Sciatic nerve (tissue), 2 donors: ENCODE results near the gene SCUBE3. TPM values are rescaled to one million over a fixed set of nuclear protein-coding genes. Genes with fewer than 3 reads are reported as not detected.
A peak's percentile ranks its signal among the peaks of the same experiment; 100 is the strongest.

ENCODE experiments used
- ATAC-seq: fragments of 200-7000 bp; cut with Tn5 transposase; one replicate; pipeline ENCODE4 v1.9.1; 2020; ENCODE audit warnings: mild to moderate bottlenecking, moderate library complexity
- DNase-seq: peaks from one replicate; pipeline ENCODE4 v3.0.0-alpha.2; 2020; ENCODE audit warnings: low spot score
- intact Hi-C: fragments of 100-400 bp; cut with DNase I; formaldehyde crosslinking; loops from one replicate; pipeline ENCODE4 v1.14.2; 2022
- total RNA-seq: library from RNA; stranded (reverse); fragmentation: NEBNext Ultra II Directional; extraction: Animal tissue kit (Norgen Biotek cat#: 25700); gene quantifications from one replicate; pipeline ENCODE4 v1.2.1, GENCODE V29; 2021
- donor health status: DM: no; HTN: no; CAD: no.
- donor health status: DM: no; HTN: no; CAD: no.

SCUBE3 gene
- total RNA-seq, 1 donor from 2014 or later = 2.9 TPM

DNA sequence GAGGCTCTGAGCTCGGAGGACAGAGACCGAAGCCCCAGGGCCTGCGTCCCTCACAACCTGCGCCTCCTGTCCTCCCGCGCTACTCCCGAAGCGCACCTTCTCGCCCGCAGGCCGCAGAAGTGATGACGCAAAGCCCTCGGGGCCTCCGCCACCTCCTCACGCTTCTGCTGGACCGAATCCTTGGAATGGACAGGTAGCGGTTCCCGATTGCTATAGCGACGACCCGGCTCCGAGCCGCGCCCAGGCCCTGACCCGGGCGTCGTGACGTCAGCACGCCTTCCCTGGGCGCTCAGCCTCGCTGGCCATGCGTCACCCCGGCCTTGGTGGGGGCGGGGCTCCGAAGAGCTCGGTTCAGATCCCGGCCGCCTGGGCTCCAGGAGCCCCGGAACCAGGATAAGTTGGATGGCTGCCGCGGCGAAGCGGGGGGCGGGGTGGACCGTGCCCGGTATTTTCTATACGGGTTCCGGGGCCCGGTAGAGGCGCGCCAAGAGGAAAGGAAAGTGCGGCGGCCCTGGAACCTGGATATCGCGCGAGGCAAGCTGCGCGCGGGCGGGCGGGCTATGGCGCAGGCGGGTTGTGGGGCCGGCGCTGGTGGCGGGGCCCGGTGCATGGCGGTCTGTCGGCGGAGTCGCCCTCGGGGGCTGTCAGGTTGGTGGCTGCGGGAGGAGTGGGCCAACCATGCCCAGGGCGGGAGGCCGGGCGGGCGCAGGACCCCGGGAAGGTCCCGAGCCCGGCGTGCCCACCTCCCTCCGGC lies 45.6 kb downstream of the SCUBE3 start, which contains the start of gene ZNF76:
Gene ZNF76, plus strand, starts transcription at position 542 of the 754 bp plus-strand sequence. CDS start 21,417 bp downstream, outside the sequence.
- ATAC-seq (peak; percentile 98), DNase-seq (peak; percentile 99)
- intact Hi-C loops = no loop called here

- ATAC-seq (peak; percentile 65), DNase-seq (peak; percentile 87)
- intact Hi-C loops = no loop called here
Observed at GRCh38 chr6:35259948-35260590, 46.3 kb downstream of the SCUBE3 start.

DNA sequence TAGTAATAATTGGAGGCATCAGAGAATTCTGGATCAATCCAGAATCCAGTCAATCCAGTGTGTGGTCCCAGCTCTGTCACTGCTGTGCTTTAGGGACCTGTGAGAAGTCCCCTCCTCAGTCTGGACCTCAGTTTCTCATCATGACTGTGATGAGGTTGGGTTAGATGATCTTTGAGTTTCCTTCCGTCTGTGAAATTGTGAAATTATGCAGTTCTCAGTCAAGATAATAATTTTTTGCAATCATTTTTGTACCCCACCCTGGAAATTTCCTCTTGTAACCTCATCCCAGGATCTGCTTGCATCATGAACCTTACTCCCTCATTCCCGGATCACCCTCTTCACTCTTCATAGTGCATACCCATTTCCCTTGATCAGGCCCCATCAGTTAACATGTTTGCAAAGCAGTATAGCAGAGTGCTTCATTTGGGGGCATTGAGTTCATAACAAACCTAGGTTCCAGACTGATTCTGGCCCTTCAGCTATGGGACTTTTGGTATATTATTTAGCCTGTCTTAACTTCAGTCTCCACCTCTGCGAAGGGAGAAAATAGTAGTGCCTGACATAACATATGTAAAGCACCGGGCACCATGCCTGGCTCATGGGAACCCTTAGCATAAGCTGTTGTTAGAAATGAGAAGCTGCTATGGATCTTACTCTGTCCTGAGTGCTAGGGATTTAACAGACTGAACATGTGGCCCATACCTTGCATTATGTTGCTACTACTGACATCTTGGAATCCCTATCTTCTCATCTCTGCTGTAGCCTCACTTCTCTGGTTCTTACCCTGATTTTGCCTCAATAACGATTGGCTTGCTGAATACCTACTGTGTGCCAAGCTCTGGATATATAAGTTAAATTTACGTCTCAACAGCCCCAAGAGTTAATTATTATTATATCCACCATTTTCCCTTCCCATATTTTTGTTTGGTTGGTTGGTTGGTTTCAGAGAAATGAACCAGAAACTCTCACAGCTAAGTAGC lies 47.1 kb downstream of the SCUBE3 start:
- peak; percentile 2 for ATAC-seq
- no peak for DNase-seq
- intact Hi-C loops = no loop called here

DNA sequence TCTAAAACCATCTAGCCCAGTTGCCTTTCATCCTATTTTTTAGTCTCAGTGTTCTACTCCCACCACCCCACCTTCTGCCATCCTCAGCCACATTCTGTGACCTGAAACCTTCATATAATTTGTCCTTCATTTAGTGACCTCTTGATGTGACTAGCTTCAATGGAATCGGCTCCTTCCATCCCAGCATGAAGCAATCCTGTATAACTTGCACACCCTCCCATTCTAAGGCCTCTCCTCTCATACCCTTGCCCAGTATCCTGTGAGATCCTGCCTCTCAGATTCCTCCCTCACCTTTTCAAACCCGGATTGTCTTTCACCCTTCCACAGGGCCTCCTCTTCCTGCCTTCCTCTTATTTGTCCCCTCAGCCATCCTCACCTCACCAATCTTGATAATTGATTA lies 48.8 kb downstream of the SCUBE3 start:
- no peak for DNase-seq
- intact Hi-C loops = no loop called here

DNA sequence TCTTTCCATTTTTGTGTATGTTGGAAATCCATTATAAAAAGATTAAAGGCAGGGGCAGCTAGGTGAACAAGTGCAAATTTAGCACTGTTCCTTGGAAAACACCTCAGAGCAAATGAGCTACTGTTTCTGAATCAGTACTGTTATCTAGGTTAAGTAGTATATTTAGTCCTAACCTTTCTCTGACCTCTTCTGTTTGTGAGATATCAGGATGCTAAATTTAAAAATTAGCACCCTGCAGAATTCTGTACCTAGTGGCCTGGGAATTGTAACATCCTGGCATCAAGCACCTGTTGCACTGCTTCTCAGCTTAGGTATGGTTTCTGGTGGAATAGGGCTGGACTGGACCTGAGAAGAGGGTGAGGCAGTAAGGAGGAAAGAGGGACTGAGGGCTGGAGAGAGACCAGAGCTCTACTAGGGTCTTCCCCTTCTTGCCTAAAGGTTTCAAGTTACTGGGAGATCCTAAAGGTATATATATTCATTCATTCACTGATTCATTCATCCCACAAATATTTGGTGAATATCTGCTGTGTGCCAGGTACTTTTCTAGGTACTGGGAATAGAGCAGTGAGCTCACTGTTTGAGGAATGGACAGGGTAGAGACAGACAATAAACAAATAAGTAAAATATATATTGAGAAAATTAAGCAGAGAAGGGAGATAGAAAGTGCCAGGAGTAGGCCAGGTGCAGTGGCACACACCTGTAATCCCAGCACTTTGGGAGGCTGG lies 51.0 kb downstream of the SCUBE3 start:
- intact Hi-C loops = no loop called here
- ATAC-seq (no peak), DNase-seq (peak; percentile 2)

More for the DNA sequence above, 48.8 kb downstream of the SCUBE3 start:
- no peak for ATAC-seq

DNA sequence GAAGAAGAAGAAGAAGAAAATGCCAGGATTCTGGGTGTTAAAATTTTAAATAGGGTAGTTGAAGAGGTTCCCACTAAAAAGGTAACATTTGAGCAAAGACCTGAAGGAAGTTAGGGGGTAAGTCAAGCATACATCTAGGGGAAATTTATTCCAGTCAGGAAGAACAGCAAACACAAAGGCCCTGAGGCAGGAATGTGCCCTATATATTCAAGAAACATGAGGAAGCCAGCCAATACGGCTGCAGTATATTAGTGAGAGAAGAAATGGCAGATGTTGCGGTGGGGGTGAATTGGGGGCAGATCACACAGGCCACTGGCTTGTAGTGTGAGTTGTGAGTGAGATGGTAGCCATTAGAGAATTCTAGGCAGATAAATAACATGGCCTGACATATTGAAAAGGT lies 51.8 kb downstream of the SCUBE3 start:
- DNase-seq (no peak), ATAC-seq (no peak)
- intact Hi-C loops = no loop called here

DNA sequence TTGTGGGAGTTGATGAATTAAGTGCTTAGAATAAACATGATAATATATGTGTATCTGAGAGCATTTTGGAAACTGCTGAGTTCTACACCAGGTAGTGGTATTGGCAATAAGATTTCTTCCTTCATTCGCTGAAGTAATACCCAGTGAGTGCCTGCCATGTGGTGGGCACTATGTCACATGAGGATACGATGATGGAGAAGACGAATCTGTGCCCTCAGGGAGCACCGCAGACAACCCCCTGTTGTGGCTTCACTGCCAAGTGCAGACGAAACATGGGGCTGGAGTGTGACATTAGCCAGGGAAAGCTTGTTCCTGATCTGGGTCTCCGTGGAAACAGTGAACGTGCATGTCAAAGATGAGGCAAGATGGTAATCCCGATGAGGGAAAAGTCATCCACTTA lies 53.7 kb downstream of the SCUBE3 start:
- ATAC-seq (no peak), DNase-seq (peak; percentile 39)
- intact Hi-C loops = no loop called here

GRCh38 chr6:35267897-35268296 lies 54.1 kb downstream of the SCUBE3 start:
- intact Hi-C loops = no loop called here
- no peak for DNase-seq

GRCh38 chr6:35272005-35272404 lies 58.2 kb downstream of the SCUBE3 start:
- ATAC-seq (no peak), DNase-seq (no peak)
- intact Hi-C loops = no loop called here

More at GRCh38 chr6:35267897-35268296, 54.1 kb downstream of the SCUBE3 start:
- no peak for ATAC-seq

- intact Hi-C loops = no loop called here
- DNase-seq = peak; percentile 12
- ATAC-seq = no peak
Observed at GRCh38 chr6:35273822-35274559, 60.2 kb downstream of the SCUBE3 start.

- intact Hi-C loops = no loop called here
- no peak for DNase-seq
- ATAC-seq = no peak
Observed at GRCh38 chr6:35275744-35276260, 62.0 kb downstream of the SCUBE3 start.

GRCh38 chr6:35278708-35279107 lies 65.0 kb downstream of the SCUBE3 start:
- no peak for DNase-seq
- intact Hi-C loops = no loop called here

GRCh38 chr6:35280903-35281302 lies 67.1 kb downstream of the SCUBE3 start:
- intact Hi-C loops = no loop called here
- ATAC-seq (peak; percentile 32), DNase-seq (no peak)

More at GRCh38 chr6:35278708-35279107, 65.0 kb downstream of the SCUBE3 start:
- no peak for ATAC-seq

DNA sequence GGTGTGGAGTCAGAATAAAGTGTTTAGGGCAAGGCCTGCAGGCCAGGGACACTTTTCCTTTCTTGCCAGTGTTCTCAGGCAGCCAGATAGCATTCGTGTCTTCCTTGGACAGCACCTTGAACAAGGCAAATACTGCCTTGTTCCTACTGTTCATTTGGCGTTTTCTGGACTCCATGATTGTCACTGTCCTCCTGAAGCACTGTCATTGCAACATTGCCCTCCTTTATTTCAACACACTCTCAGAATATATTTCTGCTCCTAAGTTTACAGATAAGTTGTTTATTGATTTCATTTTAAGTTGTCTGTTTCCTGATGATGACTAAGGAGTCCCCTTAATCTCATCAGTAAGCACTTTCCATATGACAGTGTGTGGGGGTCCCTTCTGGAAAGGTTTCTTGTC lies 68.7 kb downstream of the SCUBE3 start:
- intact Hi-C loops = no loop called here
- DNase-seq (no peak), ATAC-seq (no peak)

GRCh38 chr6:35283361-35283760 lies 69.6 kb downstream of the SCUBE3 start:
- DNase-seq = no peak
- intact Hi-C loops = no loop called here
- ATAC-seq = no peak

DNA sequence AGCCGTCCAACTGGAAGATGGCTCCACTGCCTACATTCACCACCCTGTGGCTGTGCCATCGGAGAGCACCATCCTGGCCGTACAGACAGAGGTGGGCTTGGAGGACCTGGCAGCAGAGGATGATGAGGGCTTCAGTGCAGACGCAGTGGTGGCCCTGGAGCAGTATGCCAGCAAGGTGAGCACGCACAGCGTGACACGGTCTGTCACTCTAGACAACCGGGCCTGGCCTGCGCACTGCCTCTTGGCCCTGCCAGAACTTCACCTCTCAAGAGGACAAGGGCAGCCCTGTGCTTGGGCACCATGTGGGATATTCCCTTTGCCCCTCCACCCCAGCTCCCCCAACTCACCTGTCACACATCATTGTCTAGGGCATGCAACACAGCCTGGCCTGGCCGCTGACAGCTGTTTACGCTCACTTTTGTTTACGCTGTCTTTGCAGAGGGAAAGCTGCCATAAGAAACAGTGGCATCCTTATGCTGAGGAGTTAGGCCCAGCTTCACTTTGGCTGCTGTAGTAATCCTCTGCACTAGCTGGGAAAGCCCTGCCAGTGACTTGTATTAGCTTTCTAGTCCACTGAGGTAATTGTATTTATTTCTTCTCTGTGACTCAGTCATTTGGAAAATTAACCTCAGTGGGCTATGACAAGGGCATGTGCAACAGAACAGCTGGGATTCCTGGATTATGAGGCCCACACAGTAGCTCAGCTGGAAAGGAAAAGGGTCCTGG lies 74.1 kb downstream of the SCUBE3 start:
- DNase-seq (no peak), ATAC-seq (no peak)
- intact Hi-C loops = no loop called here

DNA sequence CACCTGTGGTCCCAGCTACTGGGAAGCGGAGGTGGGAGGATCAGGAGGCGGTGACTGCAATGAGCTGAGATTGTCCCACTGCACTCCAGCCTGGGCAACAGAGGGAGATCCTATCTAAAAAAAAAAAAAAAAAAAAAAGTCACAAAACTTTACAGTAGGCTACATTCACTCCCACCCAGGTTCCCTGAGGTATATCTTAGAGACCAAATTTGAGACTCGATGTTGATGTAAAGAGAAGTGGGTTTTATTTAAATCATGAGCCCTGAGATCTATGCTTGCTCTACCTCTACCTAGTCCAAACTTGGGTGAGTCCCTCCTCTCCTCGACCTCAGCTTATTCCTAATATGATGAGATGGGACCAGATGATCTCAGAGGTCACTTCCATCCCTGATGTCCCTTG lies 75.1 kb downstream of the SCUBE3 start:
- intact Hi-C loops = no loop called here
- no peak for ATAC-seq

More for the DNA sequence above, 75.1 kb downstream of the SCUBE3 start:
- DNase-seq = no peak
